K562 (cell line): ENCODE data around the gene GUCY2F. TPM values are rescaled to one million over a fixed set of nuclear protein-coding genes. Genes with fewer than 3 reads are reported as not detected.

ENCODE experiments used
- ATAC-seq: fragments of 200-7000 bp; cut with Tn5 transposase; 3 replicates; pipeline ENCODE4 v1.9.1; 2020; ENCODE audit warnings: moderate library complexity
- BruUV-seq: library from RNA; stranded (reverse); fragments of 400-500 nt; replicated peaks from 2 replicates; lab custom pipeline; 2021; lab: Mats Ljungman, UMichigan
- CTCF ChIA-PET: fragments of 300-600 bp; formaldehyde crosslinking; extraction: SDS; loops from one replicate; lab custom pipeline; 2021; ENCODE audit warnings: low intra/inter-chr PET ratio; lab: Yijun Ruan, JAX
- POLR2A ChIA-PET: fragments of 300-600, 350-650 bp; sonication (Branson Sonifier 250); formaldehyde crosslinking; extraction: SDS; loops from one replicate; lab custom pipeline; 2021; ENCODE audit warnings: antibody characterized with exemption, inconsistent platforms; lab: Yijun Ruan, JAX
- DNase-seq, 4 experiments: peaks; one replicate each; pipeline versions ENCODE4 v3.0.0 to v3.0.0-alpha.2; 2011 to 2018; ENCODE audit warnings: low spot score in 3 of 4, mixed read lengths in 3 of 4; ENCODE audit errors: extremely low read depth in 1 of 4
- FAIRE-seq: peaks from 2 replicates; lab custom pipeline; 2011; peaks lifted over from hg19 to GRCh38; lab: Jason Lieb, UNC
- H2AFZ ChIP-seq: 2 replicates; pipeline ENCODE4 v1.6.0; 2011; ENCODE audit warnings: low read depth, low read length, control low read depth, inconsistent platforms
- H3K27ac ChIP-seq: fragments of 200-600 bp; 3 replicates; pipeline ENCODE4 v1.8.0; 2011; ENCODE audit warnings: low read depth, mild to moderate bottlenecking, control low read depth, inconsistent platforms, low read length, moderate library complexity, mixed read lengths; ENCODE audit errors: extremely low read depth
- H3K27me3 ChIP-seq, 2 experiments: fragments of 300-600 bp in 1 of 2; 2 replicates in 1 of 2; 3 replicates in 1 of 2; pipeline versions ENCODE4 v1.6.0 to v1.8.0; 2011; ENCODE audit warnings: inconsistent platforms in 2 of 2, low read length in 2 of 2, mild to moderate bottlenecking in 1 of 2, mixed read lengths in 1 of 2, moderate library complexity in 1 of 2; ENCODE audit not compliant: control insufficient read depth in 2 of 2, insufficient read depth in 2 of 2
- H3K36me3 ChIP-seq: fragments of 300-600 bp; 3 replicates; pipeline ENCODE4 v1.8.0; 2011; ENCODE audit warnings: mild to moderate bottlenecking, low read length, inconsistent platforms; ENCODE audit not compliant: control insufficient read depth, insufficient read depth
- H3K4me1 ChIP-seq, 2 experiments: fragments of 200-600 bp in 1 of 2; replicated peaks in 1 of 2; 2 replicates in 1 of 2; 3 replicates in 1 of 2; pipeline versions ENCODE4 v1.5.1 to v1.8.0; 2011; ENCODE audit warnings: inconsistent platforms in 2 of 2, low read length in 2 of 2, mild to moderate bottlenecking in 1 of 2, mixed read lengths in 1 of 2, moderate library complexity in 1 of 2; ENCODE audit not compliant: control insufficient read depth in 2 of 2, insufficient read depth in 2 of 2
- H3K4me2 ChIP-seq: 2 replicates; pipeline ENCODE4 v1.6.1; 2011; ENCODE audit warnings: low read length, control low read depth, inconsistent platforms, mixed read lengths; ENCODE audit not compliant: insufficient read depth
- H3K4me3 ChIP-seq: fragments of 200-600 bp; sonication (generic), shearing (Covaris generic); 2 replicates; pipeline ENCODE4 v1.5.1; 2016; ENCODE audit warnings: control low read depth, inconsistent platforms
- H3K79me2 ChIP-seq: fragments of 200-600 bp; 3 replicates; pipeline ENCODE4 v1.8.0; 2011; ENCODE audit warnings: low read length, inconsistent platforms; ENCODE audit not compliant: control insufficient read depth, insufficient read depth
- H3K9ac ChIP-seq, 2 experiments: 2 replicates each; pipeline versions ENCODE4 v1.6.0 to v1.6.1; 2011; ENCODE audit warnings: low read depth in 2 of 2, low read length in 2 of 2, control low read depth in 1 of 2, inconsistent platforms in 1 of 2, mild to moderate bottlenecking in 1 of 2, mixed read lengths in 1 of 2; ENCODE audit not compliant: insufficient read depth in 1 of 2
- H3K9me1 ChIP-seq: one replicate; pipeline ENCODE4 v1.6.0; 2011; ENCODE audit warnings: inconsistent platforms, mild to moderate bottlenecking, low read length, moderate library complexity; ENCODE audit not compliant: control insufficient read depth, insufficient read depth
- H3K9me3 ChIP-seq: replicated peaks from 2 replicates; pipeline ENCODE4 v1.5.1; 2011; ENCODE audit warnings: low read depth, low read length, inconsistent platforms; ENCODE audit not compliant: control insufficient read depth, insufficient read depth
- H4K20me1 ChIP-seq: replicated peaks from 2 replicates; pipeline ENCODE4 v1.6.1; 2011; ENCODE audit warnings: low read length, inconsistent platforms, mixed read lengths; ENCODE audit not compliant: control insufficient read depth, insufficient read depth
- CBX1 ChIP-seq: sonication (generic); IDR thresholded peaks from 2 replicates; pipeline ENCODE4 v1.6.1; 2016; ENCODE audit warnings: antibody characterized with exemption, low read depth, mild to moderate bottlenecking
- ERF ChIP-seq: fragments of 450-650 bp; formaldehyde crosslinking; IDR thresholded peaks from 2 replicates; pipeline ENCODE4 v1.4.0; 2020; ENCODE audit warnings: mild to moderate bottlenecking, mixed read lengths
- FOXK2 ChIP-seq, 2 experiments: fragments of 450-650 bp; IDR thresholded peaks in 1 of 2; conservative IDR thresholded peaks in 1 of 2; 2 replicates each; pipeline ENCODE4 v1.6.1; 2016; ENCODE audit warnings: low read depth in 2 of 2, mild to moderate bottlenecking in 1 of 2
- ILK ChIP-seq: fragments of 450-650 bp; IDR thresholded peaks from 2 replicates; pipeline ENCODE4 v1.6.1; 2016; ENCODE audit warnings: missing genetic modification characterization, low read depth, mild to moderate bottlenecking, missing compliant biosample characterization, moderate library complexity, borderline replicate concordance
- JUNB ChIP-seq: fragments of 450-650 bp; formaldehyde crosslinking; conservative IDR thresholded peaks from 2 replicates; pipeline ENCODE4 v1.4.0; 2020; ENCODE audit warnings: mild to moderate bottlenecking
- TAF7 ChIP-seq: fragments of 450-650 bp; IDR thresholded peaks from 2 replicates; pipeline ENCODE4 v1.6.1; 2016; ENCODE audit warnings: missing genetic modification characterization, missing compliant biosample characterization
- TCF3 ChIP-seq: sonication (generic); formaldehyde crosslinking; IDR thresholded peaks from 2 replicates; pipeline ENCODE4 v1.4.0; 2020; ENCODE audit warnings: mild to moderate bottlenecking, missing genetic modification reagents
- ZNF212 ChIP-seq: fragments of 450-650 bp; formaldehyde crosslinking; IDR thresholded peaks from 2 replicates; pipeline ENCODE4 v1.4.0; 2020; ENCODE audit warnings: mild to moderate bottlenecking
- ZNF644 ChIP-seq: fragments of 200-800 bp; sonication (Bioruptor generic); IDR thresholded peaks from 2 replicates; pipeline ENCODE4 v1.6.1; 2016; ENCODE audit warnings: low read depth, missing genetic modification characterization, missing compliant biosample characterization
- WGBS: fragments of 100-300 bp; shearing (Covaris generic); methylation state at CpG from one replicate; pipeline ENCODE4 v1.1.6; 2016; ENCODE audit warnings: low coverage, mixed read lengths; ENCODE audit not compliant: insufficient coverage; ENCODE audit errors: missing lambda C conversion rate; 5-methylcytosine and 5-hydroxymethylcytosine counted together
- in situ Hi-C: fragments of 300-500 bp; cut with MboI; formaldehyde crosslinking; loops from 4 replicates; pipeline ENCODE4 v1.15.0; 2018; ENCODE audit warnings: inconsistent platforms, mixed read lengths
- intact Hi-C: fragments of 100-400 bp; cut with micrococcal nuclease; formaldehyde crosslinking; loops from 2 replicates; pipeline ENCODE4 v1.14.2; 2022
- polyA plus RNA-seq, 8 experiments: library from polyadenylated mRNA; depleted of rRNA in 4 of 8; stranded (reverse) in 5 of 8; unstranded in 3 of 8; fragments of >200 nt; fragmentation: Nextera tagmentation in 2 of 8; fragmentation: Illumina TruSeq in 1 of 8; extraction: Ambion mirVana in 2 of 8; extraction: Trizol in 1 of 8; gene quantifications; 2 replicates each; pipeline versions ENCODE4 v1.2.1 to v1.2.3, GENCODE V29; 2011 to 2014; ENCODE audit warnings: inconsistent platforms in 1 of 8, missing spikeins in 1 of 8
- total RNA-seq, 7 experiments: library from RNA; depleted of rRNA in 6 of 7; stranded (reverse); fragments of >200 nt in 6 of 7; fragmentation: Illumina TruSeq in 2 of 7; extraction: Trizol in 2 of 7; gene quantifications; 2 replicates each; pipeline versions ENCODE4 v1.2.1 to v1.2.3, GENCODE V29; 2011 to 2021; ENCODE audit warnings: low replicate concordance in 1 of 7
- TF ChIP-seq, protein P1 (sequence below): fragments of 450-650 bp; formaldehyde crosslinking; IDR thresholded peaks from 2 replicates; pipeline ENCODE4 v1.4.0; 2020; ENCODE audit warnings: mild to moderate bottlenecking, mixed read lengths
- TF ChIP-seq, protein P2 (sequence below): fragments of 250-450 bp; sonication (Bioruptor Pico); IDR thresholded peaks from 2 replicates; pipeline ENCODE4 v1.4.0; 2020; ENCODE audit warnings: mild to moderate bottlenecking, moderate library complexity
- TF ChIP-seq, protein P3 (sequence below), 2 experiments: fragments of 250-450 bp in 1 of 2; fragments of 450-650 bp in 1 of 2; sonication (Bioruptor Pico) in 1 of 2; IDR thresholded peaks; 2 replicates each; pipeline versions ENCODE4 v1.6.1 to v1.8.0; 2016 to 2021; ENCODE audit warnings: mild to moderate bottlenecking in 2 of 2, moderate library complexity in 2 of 2, missing compliant biosample characterization in 1 of 2, missing genetic modification characterization in 1 of 2
- TF ChIP-seq, protein P4 (sequence below): IDR thresholded peaks from 2 replicates; pipeline ENCODE4 v1.6.1; 2011; ENCODE audit warnings: borderline replicate concordance, low read depth, mild to moderate bottlenecking, moderate library complexity, low read length; ENCODE audit not compliant: insufficient read depth, poor library complexity, severe bottlenecking

The GUCY2F gene
- total and polyA plus RNA-seq, 9 of the 15 experiments (the other 6 are each of a cell fraction or from before 2014, with no cell fraction given) = 0.01 to 0.06 (median 0.05) TPM; not detected in 6

DNA sequence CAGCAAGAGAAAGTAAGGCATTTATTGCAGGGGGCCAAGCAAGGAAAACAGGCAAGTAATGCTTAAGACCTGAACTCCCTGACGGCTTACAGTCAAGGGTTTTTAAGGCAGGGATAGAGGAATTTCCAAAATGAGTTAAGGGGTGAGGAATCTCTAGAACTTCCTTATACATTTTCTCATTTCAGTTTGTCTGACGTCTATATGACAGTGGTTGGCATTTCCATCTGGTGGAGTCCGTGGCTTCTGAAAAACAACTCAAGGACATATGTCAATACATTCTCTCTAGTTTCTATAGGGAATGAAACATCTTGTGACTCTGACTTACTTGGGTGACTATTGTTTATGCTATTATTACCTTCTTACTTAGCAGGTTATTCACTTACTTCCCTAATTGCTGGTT lies 19.3 kb upstream of the GUCY2F start:
- H4K20me1 ChIP-seq = no peaks in the 10 kb centered on the region
- ATAC-seq (no peak), DNase-seq (no peak), FAIRE-seq (no peak)
- H3K36me3 ChIP-seq = no peaks in the 10 kb centered on the region
- H3K4me3 ChIP-seq = no peak overlapping the region
- H3K4me2 ChIP-seq = no peak overlapping the region
- no peak overlapping the region for H2AFZ ChIP-seq
- H3K9me1 ChIP-seq = no peaks in the 10 kb centered on the region
- CTCF ChIA-PET = no interaction called here
- no peaks in the 10 kb centered on the region for H3K9me3 ChIP-seq
- POLR2A ChIA-PET = no interaction called here
- no peak overlapping the region for H3K27ac ChIP-seq
- BruUV-seq = no TSS peak
- peaks cover 0 to 5% of the 10 kb centered on the region in 2 experiments; a peak in 3 of 5 replicates for H3K27me3 ChIP-seq
- H3K79me2 ChIP-seq = no peaks in the 10 kb centered on the region
- intact Hi-C loops (no loop called here), in situ Hi-C loops (loop anchor here (10.0 kb wide), 1 partner anchor 114 kb away; no protein-coding TSS in a partner anchor)
- H3K9ac ChIP-seq = no peak overlapping the region
- 0% methylated on average over 3 of the region's 3 CpGs for WGBS
- H3K4me1 ChIP-seq = no peaks in the 10 kb centered on the region
- TF ChIP-seq CBX1 = no peak
- no peak for TF ChIP-seq JUNB (CRISPR knock-in tag)
- no peak for TF ChIP-seq ZNF212 (CRISPR knock-in tag)
- no peak for TF ChIP-seq ZNF644
- TF ChIP-seq, protein P1, sequence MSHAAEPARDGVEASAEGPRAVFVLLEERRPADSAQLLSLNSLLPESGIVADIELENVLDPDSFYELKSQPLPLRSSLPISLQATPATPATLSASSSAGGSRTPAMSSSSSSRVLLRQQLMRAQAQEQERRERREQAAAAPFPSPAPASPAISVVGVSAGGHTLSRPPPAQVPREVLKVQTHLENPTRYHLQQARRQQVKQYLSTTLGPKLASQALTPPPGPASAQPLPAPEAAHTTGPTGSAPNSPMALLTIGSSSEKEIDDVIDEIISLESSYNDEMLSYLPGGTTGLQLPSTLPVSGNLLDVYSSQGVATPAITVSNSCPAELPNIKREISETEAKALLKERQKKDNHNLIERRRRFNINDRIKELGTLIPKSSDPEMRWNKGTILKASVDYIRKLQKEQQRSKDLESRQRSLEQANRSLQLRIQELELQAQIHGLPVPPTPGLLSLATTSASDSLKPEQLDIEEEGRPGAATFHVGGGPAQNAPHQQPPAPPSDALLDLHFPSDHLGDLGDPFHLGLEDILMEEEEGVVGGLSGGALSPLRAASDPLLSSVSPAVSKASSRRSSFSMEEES = no peak
- TF ChIP-seq, protein P2, sequence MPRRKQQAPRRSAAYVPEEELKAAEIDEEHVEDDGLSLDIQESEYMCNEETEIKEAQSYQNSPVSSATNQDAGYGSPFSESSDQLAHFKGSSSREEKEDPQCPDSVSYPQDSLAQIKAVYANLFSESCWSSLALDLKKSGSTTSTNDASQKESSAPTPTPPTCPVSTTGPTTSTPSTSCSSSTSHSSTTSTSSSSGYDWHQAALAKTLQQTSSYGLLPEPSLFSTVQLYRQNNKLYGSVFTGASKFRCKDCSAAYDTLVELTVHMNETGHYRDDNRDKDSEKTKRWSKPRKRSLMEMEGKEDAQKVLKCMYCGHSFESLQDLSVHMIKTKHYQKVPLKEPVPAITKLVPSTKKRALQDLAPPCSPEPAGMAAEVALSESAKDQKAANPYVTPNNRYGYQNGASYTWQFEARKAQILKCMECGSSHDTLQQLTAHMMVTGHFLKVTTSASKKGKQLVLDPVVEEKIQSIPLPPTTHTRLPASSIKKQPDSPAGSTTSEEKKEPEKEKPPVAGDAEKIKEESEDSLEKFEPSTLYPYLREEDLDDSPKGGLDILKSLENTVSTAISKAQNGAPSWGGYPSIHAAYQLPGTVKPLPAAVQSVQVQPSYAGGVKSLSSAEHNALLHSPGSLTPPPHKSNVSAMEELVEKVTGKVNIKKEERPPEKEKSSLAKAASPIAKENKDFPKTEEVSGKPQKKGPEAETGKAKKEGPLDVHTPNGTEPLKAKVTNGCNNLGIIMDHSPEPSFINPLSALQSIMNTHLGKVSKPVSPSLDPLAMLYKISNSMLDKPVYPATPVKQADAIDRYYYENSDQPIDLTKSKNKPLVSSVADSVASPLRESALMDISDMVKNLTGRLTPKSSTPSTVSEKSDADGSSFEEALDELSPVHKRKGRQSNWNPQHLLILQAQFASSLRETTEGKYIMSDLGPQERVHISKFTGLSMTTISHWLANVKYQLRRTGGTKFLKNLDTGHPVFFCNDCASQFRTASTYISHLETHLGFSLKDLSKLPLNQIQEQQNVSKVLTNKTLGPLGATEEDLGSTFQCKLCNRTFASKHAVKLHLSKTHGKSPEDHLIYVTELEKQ (CRISPR knock-in tag) = no peak
- TF ChIP-seq, protein P3, sequence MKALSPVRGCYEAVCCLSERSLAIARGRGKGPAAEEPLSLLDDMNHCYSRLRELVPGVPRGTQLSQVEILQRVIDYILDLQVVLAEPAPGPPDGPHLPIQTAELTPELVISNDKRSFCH (CRISPR knock-in tag; IDR thresholded peaks at IDR 0.05) = no peak
- TF ChIP-seq, protein P3 (tag; IDR thresholded peaks at IDR 0.05) = no peak
- TF ChIP-seq, protein P4, sequence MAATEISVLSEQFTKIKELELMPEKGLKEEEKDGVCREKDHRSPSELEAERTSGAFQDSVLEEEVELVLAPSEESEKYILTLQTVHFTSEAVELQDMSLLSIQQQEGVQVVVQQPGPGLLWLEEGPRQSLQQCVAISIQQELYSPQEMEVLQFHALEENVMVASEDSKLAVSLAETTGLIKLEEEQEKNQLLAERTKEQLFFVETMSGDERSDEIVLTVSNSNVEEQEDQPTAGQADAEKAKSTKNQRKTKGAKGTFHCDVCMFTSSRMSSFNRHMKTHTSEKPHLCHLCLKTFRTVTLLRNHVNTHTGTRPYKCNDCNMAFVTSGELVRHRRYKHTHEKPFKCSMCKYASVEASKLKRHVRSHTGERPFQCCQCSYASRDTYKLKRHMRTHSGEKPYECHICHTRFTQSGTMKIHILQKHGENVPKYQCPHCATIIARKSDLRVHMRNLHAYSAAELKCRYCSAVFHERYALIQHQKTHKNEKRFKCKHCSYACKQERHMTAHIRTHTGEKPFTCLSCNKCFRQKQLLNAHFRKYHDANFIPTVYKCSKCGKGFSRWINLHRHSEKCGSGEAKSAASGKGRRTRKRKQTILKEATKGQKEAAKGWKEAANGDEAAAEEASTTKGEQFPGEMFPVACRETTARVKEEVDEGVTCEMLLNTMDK = no peak
- TF ChIP-seq ERF (CRISPR knock-in tag) = no peak
- TF ChIP-seq ILK (tag) = no peak
- no peak for TF ChIP-seq TCF3
- no peak for TF ChIP-seq FOXK2 (conservative IDR thresholded peaks at IDR 0.05 in 1 of 2, IDR thresholded peaks at IDR 0.05 in 1 of 2; ENCODE audit: low read depth in 2 of 2)
- TF ChIP-seq TAF7 = no peak
